Cardiac atrium fibroblast (primary cell): ENCODE measurements around the gene DGKH. TPM values are rescaled to one million over a fixed set of nuclear protein-coding genes. Genes with fewer than 3 reads are reported as not detected.

Experiments
- total RNA-seq: library from RNA; depleted of rRNA; stranded (reverse); fragments of >200 nt; gene quantifications from 2 replicates; pipeline ENCODE4 v1.2.3, GENCODE V29; 2015

The DGKH gene
- total RNA-seq = 3.6 and 4.4 TPM in 2 replicates

DNA sequence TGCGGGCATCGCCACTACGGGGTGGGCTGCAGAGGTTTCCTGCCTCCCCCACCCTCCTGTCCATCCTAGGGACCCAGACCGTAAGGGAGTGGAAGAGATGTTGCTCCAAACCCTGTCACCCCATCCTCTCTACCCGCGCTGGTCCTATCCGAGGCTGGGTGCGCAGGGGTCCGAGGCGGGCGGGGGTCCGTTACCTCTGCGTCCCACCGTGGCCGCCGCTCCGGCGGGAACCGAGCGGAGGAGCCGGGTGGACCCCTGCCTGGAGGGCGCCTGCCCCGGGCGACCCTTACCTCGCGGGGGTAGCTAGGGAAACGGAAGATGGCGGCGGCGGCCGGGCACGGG, at the start of gene DGKH:
TSS of gene DGKH (plus strand) at position 307 of the 342 bp plus-strand sequence. CDS start 126 bp downstream, outside the sequence.

DNA sequence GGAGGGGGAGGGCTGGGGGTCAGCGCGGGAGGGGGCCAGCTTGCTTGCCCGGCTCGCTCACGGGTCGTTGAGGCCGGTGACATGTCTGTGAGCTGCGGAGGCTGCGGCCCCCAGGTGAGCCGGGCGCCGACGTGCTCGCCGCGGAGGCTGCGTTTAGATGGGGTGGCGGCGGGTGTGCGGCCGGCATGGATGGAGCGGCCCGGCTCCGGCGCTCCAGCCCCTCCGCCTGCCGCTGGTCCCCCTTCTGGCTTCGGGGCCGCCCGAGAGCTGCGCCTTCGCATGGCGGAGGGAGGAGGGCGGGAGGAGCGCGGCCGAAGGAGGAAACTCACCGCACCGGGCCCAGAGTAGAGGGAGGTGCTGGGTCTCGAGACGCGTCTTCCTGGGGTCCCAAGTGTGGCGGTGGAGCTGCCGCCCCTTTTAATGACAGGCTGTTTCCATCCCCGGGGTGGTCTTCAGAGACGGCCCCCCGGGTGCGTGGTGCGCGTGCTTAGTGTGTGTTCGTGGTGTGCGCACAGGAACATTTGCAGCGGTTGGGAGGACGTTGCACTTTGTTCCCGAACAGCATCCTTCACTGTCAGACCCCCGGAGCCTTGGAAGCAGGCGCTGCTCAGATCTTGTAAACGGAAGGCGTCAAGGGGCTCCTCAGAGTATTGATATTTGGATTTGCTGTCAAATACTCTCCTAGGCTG, 223.8 kb downstream of the DGKH start, which contains the start of gene AKAP11:
TSS of gene AKAP11 (plus strand) at position 38 of the 689 bp plus-strand sequence. CDS start 14,197 bp downstream, outside the sequence.

Other genes starting within 250 kb of the DGKH start
- gene VWA8, start 87.5 kb upstream of the DGKH start, total RNA-seq = 5.2 and 12.6 TPM in 2 replicates
- 11.2 and 13.8 TPM in 2 replicates for gene AKAP11, start 223.5 kb downstream of the DGKH start, total RNA-seq